AG09309 (cell line): ENCODE data around the gene ELF1.

Source experiments
- DNase-seq: peaks from one replicate; pipeline ENCODE4 v3.0.0-alpha.2; 2010; ENCODE audit warnings: low read depth
- H3K4me3 ChIP-seq: 2 replicates; pipeline ENCODE4 v1.5.1; 2011; ENCODE audit warnings: mild to moderate bottlenecking, low read depth, low read length, moderate library complexity; ENCODE audit not compliant: control insufficient read depth
- TF ChIP-seq, protein P1 (sequence below): IDR thresholded peaks from 2 replicates; pipeline ENCODE4 v1.5.1; 2011; ENCODE audit warnings: mild to moderate bottlenecking, low read depth, low read length, inconsistent platforms; ENCODE audit not compliant: insufficient read depth, control insufficient read depth; ENCODE audit errors: missing control alignments

The ELF1 gene

DNA sequence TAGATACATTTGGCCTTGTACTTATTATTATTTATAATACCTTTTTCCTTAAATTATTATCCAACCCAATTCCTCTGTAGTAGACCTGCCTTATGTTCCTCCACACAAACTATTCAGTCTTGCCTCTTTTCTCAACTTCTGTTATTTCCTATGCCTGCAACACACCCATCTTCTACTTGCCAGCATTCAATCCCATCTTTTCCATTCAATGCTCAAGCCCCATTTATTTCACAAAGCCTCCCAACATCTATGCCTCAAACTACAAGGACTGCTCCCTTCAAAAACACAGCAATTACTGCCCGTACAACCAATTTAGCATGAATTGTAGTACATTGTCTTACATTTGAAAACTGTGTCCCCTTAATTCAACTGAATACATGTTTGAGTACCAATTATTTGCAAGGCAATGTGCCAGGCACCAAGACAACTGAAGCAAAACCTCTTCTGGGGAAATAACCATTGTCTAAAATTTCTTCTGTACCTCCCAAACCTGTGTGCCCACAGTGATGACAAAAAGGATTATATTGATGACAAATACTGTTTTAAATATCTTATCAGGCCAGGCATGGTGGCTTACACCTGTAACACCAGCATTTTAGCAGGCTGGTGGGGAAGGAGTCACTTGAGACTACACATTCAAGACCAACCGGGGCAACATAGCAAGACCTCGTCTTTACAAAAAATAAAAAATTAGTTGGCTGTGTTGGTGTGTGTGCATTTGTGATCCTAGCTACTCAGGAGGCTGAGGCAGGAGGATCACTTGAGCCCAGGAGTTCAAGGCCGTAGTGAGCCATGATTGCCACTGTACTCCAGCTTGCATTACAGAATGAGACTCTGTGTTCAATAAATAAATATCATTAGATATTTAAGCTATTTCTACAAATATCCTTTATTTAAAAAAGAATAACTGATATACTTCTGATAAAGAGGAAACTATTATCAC lies 35.1 kb downstream of the ELF1 start:
- DNase-seq, result no peak
- H3K4me3 ChIP-seq, result no peak overlapping the region
- TF ChIP-seq, protein P1, sequence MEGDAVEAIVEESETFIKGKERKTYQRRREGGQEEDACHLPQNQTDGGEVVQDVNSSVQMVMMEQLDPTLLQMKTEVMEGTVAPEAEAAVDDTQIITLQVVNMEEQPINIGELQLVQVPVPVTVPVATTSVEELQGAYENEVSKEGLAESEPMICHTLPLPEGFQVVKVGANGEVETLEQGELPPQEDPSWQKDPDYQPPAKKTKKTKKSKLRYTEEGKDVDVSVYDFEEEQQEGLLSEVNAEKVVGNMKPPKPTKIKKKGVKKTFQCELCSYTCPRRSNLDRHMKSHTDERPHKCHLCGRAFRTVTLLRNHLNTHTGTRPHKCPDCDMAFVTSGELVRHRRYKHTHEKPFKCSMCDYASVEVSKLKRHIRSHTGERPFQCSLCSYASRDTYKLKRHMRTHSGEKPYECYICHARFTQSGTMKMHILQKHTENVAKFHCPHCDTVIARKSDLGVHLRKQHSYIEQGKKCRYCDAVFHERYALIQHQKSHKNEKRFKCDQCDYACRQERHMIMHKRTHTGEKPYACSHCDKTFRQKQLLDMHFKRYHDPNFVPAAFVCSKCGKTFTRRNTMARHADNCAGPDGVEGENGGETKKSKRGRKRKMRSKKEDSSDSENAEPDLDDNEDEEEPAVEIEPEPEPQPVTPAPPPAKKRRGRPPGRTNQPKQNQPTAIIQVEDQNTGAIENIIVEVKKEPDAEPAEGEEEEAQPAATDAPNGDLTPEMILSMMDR, result no peak

DNA sequence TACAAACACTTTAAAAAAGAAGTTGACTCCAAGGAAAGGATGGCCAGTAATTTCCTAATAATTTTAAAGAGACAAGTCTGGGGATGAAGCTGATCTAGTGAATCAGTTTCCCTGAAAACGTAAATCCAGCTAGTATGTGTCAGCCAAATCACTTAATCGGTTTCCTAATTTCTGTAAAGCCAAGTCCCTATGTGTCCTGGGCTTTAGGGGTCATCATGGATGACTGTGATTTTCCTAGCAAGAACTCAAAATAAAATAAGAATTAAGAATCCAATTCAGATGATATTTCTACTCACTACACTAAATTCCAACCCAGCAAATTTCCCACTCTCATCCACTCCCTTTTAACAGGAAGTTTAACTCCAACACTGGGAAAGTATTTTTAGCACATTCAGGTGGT lies 35.9 kb downstream of the ELF1 start:
- TF ChIP-seq, protein P1, result no peak
- DNase-seq, result no peak
- H3K4me3 ChIP-seq, result no peak overlapping the region

DNA sequence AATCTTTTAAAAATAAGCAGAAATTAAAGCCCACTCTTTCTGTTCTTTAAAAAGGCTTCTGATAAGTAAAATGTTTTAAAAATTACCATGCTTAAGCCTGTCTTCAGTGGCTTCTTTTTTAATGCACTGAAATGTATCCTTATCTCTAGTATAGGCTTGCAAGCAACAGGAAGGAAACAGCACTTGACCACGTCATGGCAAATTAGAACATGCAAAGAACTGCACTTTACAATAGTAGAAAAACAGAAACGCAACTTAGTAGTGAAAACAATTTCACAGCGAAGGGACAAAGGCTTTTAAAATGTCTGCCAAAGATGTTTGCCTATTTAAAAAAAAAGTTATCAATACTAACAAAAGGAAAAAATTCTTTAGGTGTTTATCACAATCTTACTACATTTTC lies 36.3 kb downstream of the ELF1 start:
- H3K4me3 ChIP-seq, result no peak overlapping the region
- DNase-seq, result no peak

DNA sequence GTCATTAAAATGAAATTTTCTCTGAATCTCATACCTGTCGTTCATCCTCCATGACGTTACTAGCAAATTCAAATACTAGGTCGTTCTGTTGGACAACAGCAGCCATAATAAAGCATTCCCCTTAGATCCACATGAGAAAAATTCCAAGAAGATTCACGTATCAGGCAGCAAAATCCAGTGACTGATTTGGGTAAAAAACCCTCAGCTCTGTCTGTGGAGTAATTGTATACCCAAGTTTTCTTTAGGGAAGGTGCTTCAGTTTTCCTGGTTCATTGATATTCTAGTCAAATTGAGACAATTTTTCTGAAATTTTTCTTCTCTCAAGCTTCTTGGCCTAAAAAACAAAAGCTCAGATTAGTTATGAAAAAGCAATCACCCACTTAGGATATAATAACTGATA lies 37.2 kb downstream of the ELF1 start:
- no peak for DNase-seq
- H3K4me3 ChIP-seq, result no peak overlapping the region
- TF ChIP-seq, protein P1, result no peak

More for the DNA sequence above, 36.3 kb downstream of the ELF1 start:
- TF ChIP-seq, protein P1, result no peak

DNA sequence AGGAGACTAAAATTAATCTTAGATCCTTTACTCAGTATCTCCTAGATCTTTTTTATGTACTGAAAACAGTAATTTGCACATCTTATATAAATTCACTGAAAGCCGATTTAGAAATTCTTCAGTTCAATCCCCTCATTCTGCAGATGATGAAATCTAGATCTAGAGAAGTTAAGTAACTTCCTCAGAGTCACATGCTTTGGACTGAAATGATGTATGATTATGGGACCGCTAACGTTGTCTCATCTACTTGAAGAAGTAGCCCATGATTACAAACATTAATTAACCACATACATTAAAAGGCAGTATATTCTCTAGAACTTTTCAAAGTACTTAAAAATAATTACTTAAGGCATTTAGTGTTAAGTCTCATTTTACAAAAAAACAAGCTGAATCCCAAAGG lies 37.8 kb downstream of the ELF1 start:
- H3K4me3 ChIP-seq, result no peak overlapping the region
- TF ChIP-seq, protein P1, result no peak
- DNase-seq, result no peak

DNA sequence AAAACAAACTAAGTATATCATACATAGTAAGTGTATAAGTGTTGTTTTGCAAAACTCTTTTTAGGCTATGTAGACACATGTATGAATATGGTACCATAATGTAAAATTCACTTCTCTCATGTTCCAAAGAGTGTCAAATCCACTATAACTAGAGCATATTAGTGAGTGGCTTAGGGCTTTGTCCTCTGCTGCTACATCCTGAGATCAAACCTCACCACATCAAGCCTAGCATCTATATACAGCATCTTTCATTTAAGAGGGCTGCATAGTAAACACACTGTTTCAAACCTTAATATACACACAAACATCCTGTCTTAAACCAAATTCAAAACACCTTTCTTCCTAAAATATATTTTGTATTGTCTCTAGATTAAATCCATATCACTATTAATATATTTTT lies 38.7 kb downstream of the ELF1 start:
- DNase-seq, result no peak
- TF ChIP-seq, protein P1, result no peak
- H3K4me3 ChIP-seq, result no peak overlapping the region
